NCI-H187 (cell line): Measurements from ENCODE around the gene JARID2.
A peak's percentile ranks its signal among the peaks of the same experiment; 100 is the strongest.

Experiments used
- DNase-seq, 2 experiments: peaks; one replicate each; lab custom pipeline; 2025; lab: John Stamatoyannopoulos, UW

The JARID2 gene

GRCh38 chr6:15441215-15441868 is 195.5 kb downstream of the JARID2 start:
- DNase-seq: peak in 1 of 2 experiments; percentile 22

- DNase-seq: no peak
Measured at GRCh38 chr6:15441981-15442380, 196.1 kb downstream of the JARID2 start.

GRCh38 chr6:15442467-15442866 is 196.6 kb downstream of the JARID2 start:
- no peak for DNase-seq

GRCh38 chr6:15443119-15443830 is 197.4 kb downstream of the JARID2 start:
- DNase-seq: no peak

GRCh38 chr6:15444081-15444731 is 198.3 kb downstream of the JARID2 start:
- no peak for DNase-seq

GRCh38 chr6:15444881-15445280 is 199.0 kb downstream of the JARID2 start:
- no peak for DNase-seq

- DNase-seq: no peak
Measured at GRCh38 chr6:15447546-15448267, 201.8 kb downstream of the JARID2 start.

GRCh38 chr6:15449011-15449410 is 203.1 kb downstream of the JARID2 start:
- no peak for DNase-seq

GRCh38 chr6:15451738-15452137 is 205.9 kb downstream of the JARID2 start:
- no peak for DNase-seq

- DNase-seq: no peak
Measured at GRCh38 chr6:15452182-15452941, 206.5 kb downstream of the JARID2 start.

GRCh38 chr6:15453186-15453585 is 207.3 kb downstream of the JARID2 start:
- DNase-seq: no peak

GRCh38 chr6:15453622-15454021 is 207.8 kb downstream of the JARID2 start:
- DNase-seq: no peak

GRCh38 chr6:15456422-15456821 is 210.6 kb downstream of the JARID2 start:
- DNase-seq: no peak

- DNase-seq: no peak
Measured at GRCh38 chr6:15457121-15457650, 211.3 kb downstream of the JARID2 start.

- no peak for DNase-seq
Measured at GRCh38 chr6:15458021-15458459, 212.2 kb downstream of the JARID2 start.

- DNase-seq: no peak
Measured at GRCh38 chr6:15460110-15460727, 214.3 kb downstream of the JARID2 start.

GRCh38 chr6:15461127-15461944 is 215.5 kb downstream of the JARID2 start:
- no peak for DNase-seq

GRCh38 chr6:15462256-15462655 is 216.4 kb downstream of the JARID2 start:
- no peak for DNase-seq

- no peak for DNase-seq
Measured at GRCh38 chr6:15462717-15463525, 217.1 kb downstream of the JARID2 start.
